Ecto neural progenitor cell (in vitro differentiated cells): ENCODE data around the gene ACAP2.
"Not testable (repeated sequence)": the region's sequence is repeated elsewhere in the genome, so short reads cannot be mapped to it uniquely, and the experiment has no call there.

ENCODE experiments used
- DNase-seq: peaks from one replicate; pipeline ENCODE4 v3.0.0-alpha.2; 2018; ENCODE audit warnings: low spot score

The ACAP2 gene

DNA sequence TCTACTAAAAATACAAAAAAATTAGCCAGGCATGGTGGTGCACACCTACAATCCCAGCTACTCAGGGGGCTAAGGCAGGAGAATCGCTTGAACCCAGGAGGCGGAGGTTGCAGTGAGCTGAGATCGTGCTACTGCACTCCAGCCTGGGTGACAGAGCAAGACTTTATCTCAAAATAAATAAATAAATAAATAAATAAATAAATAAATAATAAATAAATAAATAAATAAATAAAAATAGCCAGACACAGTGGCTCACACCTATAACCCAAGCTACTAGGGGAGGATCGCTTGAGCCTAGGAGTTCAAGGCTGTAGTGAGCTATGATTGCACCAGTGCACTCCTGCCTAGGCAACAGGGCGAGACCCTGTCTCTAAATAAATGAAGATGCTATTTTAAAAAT, 152.2 kb downstream of the ACAP2 start:
- not testable (repeated sequence) for DNase-seq

DNA sequence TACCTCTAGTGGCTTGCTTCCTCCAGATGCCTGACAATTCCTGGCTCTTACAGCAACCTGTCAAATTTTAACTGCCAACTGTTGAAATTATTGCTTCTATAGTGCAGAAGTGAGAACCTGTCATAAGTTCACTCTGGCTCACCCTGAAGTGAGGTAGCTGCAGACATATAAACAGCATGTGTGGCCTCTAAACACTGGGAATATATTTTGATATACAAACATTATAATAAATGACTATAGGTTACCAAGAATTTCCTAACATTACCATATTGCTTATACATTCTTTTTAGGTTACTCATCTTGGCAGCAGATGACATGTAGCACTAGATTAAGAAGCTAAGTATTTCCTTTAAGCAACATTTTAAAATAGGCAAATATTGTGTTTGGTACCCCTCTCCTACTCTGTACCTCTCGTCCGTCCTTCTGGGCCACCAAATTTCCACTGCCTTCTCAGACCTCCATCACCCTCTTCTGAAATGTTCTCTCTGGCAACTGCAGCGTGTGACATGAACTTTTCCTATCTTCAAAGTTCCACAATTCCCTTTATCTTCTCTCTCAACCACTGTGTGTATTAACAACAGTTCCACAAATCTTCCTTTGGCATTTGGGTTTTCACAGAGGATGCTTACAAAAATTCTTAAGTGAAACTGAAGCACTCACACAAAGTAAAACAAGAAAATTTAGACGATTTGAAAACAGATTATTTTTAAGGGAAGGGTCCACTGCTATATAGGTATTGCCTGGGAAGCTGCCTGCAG, 156.5 kb downstream of the ACAP2 start:
- no peak for DNase-seq

DNA sequence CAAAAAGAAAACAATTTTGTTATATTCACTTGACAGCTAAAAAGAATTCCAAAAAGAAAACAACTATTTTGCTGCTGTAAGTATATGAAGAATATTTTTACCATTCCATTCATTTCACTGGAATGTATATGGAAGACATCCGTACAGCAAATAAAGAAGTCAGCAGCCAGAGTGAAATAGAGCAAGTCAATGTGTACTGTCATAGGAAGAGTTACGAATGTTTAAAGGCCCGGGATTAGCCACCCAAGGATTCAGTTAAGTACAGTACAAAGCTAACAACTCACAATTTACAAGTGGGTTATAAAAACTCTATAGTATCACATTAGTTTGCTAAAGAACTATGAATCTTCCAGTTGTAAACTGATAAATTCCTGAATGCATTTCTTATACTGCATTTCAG, 157.4 kb downstream of the ACAP2 start:
- DNase-seq, result no peak

DNA sequence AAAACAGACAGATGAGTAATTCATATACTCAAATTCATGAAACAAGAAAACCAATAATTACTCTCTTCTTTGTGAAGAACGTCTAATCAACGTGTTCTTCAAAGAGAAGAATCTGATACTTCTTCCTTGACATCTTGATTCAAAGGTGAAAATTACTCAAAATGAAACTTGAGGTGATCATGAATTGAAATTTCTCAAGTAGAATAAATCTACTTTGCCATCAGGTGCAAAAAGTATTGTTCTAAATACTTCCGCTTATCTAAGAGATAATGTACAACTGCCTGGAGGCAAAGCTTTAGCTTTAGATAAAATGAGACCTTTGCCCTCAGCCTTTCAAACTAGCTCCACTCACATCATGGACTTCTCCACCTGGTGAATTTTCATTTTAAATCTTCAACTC, 158.0 kb downstream of the ACAP2 start:
- no peak for DNase-seq

DNA sequence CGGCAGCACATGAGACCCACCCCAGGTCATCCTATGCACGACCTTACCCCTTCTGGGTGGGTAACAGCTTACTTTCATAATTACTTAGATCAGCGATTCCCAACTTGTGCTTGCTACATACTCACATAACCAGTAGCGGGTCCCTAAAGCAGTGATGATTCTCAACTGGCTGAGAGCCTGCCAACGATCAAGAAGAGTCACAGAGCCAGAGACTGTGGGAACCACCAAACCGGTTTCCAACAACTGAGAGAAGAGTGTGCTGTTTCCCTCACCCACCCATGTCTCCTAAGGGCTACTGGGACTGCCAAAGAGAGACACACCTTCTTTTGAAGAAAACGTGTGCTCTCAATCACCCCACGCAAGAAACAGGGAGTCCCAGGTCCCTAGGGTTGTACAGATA, 159.9 kb downstream of the ACAP2 start:
- no peak for DNase-seq

DNA sequence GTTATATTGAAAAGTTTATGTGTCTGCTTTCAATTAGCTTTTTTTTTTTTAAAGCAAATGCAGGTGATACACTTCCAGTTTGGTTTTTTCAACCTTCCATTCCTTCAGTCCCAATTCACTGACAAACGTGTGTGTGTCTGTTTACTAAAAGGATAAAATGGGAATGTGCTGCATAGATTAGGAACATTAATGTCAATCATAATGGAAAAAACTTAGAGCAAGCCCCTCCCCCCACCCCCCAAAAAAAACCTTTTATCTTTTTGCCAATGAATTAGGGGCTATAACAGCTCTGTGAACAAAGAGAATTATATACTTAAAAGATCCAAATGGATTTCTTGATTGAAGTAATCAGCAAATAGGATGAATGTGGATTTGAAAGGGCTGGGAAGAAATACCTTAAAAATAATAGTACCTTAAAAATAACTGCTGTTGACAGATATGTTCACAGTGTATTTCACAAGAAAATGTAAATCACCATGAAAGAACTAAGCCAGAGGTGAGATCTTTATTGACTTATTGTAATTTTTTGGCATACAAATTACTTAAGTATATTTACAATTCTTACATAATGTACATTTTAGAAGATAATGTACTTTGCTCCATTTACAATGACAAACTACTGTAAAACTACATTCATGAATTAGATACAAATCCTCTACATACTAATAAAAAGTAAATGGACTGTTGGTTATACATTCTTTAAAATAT, 168.4 kb downstream of the ACAP2 start:
- no peak for DNase-seq

DNA sequence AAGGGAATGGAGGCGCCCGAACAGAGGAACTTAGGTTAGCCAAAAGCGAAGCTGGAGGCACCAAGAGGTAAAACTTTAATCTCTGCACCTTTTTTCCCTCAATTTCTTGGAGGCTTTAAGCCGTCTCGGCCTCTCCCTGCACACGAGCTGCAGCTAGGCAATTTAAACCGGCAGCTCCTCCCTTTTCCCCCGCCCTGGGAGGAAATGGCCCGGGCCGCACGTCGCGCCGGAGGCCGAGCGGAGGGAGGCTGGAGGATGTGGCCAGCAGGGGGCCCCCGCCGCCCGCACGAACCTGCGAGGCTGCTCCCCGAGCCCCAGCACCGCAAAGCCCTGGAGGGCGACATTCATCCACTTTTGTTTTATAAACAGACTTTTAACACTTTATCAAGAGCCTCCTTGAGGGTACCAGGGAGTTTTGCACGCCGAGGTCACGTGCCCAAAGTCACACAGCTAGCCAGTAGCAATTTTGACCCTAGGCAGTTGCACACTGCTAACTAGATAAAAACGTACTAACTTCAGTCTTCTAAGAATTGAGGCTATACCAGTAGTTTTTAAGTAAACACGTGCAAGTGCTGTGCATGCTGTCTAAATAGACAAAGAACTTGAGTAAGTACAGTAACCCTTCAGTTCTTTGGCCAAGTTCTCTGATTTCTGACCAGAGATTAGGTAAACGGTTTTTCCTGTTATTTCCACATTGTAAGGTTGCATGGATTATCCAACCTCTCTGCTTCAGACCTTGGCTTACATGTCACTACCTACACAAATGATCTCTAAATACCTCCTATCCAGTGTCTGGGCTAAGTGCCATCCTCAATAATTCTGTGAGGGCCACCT, 171.2 kb downstream of the ACAP2 start:
- DNase-seq, result peak; percentile 93

DNA sequence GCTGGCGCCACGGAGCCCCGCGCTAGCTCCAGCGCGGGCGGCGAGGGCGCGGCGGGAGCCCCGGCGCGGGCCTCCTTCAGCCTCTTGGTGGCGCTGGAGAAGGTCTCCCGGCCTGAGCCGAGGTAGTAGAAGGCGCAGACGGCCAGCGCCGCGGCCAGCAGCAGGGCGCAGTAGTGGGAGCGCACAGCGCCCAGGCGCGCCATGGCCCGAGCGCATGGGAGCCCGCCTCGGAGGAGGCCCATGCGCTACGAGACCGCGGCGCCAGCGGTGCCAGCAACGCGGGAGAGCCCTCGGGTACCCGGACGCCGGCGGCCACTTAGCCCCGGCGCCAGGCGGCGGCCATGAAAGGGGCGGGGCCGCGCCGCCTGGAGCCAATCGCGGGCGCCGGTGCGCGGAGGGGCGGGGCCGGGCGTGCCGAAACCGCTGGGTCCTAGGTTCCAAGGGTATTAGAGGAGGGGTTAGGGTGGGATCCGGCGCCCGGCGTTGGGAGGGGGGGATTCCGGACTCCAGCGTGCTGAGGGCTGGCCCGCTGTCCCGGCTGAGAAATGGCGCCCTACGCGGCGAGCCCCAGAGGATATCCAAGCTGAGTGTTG, 171.9 kb downstream of the ACAP2 start, which contains the start of gene XXYLT1:
XXYLT1 (minus strand) TSS at position 343 of the 593 bp plus-strand sequence; CDS start at position 242, 101 bp downstream.
- DNase-seq, result peak; percentile 95

DNA sequence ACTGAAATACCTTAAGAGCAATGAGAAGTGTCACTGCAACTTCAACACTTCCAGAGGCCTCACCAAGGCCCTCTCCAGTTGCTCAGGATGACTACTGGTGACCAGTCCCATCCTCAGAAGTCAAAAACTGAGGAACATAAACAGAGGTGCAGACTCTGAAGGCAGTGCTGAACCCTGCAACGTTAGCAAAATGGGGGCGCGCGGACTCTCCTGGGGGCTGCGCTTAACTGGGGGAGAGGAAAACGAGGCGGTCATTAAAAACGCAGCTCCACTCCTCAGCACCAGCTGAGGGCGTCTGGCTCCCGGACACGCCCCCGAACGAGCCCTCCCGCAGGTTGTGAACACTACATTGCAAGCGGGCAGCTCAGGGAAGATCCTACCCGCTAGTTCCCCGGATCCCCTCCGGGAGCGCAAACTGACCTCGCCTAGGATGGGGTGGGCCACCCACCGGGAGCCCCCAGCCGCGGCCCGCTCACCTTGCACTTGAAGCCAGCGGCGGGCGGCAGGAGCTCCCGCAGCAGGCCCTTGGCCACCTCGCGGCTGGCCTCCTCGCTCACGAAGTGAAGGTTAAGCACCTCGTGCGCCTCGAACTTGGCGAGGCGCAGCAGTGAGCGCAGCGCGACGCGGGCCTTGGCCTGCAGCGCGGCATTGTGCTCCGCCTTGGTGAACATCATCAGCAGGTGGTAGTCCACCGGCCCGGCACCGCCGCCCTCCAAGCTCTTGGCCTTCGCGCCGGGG, 172.6 kb downstream of the ACAP2 start:
- DNase-seq, result peak; percentile 76

DNA sequence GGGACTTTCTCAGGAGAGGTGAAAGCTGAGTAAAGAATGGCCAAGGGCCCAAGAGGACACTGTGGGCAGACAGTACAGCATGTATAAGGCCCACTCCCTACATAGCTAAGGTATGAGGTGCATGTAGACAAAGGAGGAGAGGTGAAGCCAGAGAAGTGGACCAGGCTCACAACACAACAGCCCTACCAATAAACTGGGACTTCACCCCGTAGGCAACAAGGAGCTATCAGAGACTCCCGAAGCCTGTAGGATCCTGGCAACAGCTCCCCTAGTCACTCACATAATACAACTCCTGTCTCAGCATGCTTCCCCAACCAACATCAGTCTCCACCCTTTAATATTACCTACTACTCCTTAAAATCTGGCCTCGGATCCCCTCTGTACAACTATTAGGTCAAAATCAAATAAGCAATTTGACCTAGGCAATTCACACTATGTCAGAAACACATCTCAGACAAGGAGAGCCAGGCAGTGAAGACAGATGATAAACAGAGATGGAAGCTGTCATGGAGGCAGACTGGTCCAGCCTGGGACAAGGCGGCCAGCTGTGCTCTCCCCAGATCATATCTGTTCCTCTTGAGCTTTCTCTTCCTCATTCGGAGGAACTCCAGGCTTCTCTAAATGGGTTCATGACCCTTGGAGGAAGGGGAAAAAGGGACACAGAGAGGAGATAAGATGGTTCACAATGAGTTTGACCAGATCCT, 173.3 kb downstream of the ACAP2 start:
- no peak for DNase-seq

DNA sequence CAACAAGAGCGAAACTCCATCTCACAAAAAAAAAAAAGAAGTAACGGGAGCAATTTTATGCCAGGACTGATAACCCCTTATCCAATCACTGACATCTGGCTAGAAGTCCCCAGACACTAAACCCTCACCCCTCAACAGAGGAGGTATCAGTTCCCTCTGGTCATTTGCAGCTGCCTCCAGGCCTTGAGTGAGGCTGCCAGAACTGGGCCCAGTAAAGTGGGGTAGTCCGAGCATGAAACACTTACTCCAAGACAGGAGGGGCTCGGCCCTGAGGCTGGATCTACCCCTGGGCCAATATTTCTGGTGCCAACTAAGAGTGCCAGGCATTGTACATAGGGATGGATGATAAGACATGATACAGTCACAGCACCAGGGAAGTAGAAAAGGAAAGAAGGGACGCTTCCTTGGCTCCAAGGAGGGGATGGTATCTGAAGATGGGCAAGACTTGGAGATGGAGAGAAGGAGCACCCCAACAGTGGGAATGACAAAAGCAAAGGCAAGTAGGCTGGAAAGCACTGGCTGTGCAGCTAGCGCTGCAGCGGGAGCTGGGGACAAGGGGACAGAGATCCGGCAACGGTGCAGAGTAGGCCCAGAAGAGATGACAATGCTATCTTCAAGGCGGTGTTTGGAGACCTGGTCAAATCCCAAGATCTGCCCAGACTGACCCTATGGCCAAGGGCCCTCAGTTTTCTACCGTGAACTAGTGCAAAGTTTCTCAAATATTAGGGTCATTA, 174.1 kb downstream of the ACAP2 start:
- no peak for DNase-seq

DNA sequence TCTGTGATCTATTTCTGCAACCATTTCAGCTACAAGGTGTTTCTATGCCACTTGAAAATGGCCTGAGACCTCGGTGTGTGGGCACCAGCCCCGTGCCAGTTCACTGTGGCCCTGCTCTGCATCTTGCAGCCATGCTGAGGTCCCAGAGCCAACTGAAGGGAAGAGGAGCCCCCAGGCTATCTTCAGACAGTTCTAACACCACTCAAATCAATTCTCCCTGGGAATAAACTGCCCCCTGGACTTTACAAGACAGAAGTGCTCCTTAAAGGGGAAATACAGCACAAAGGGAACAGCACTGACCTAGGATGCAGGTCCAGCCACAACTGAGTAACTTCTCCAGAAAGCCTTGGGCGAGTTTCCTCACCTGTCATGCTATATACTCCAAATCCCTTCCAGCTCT, 175.7 kb downstream of the ACAP2 start:
- DNase-seq, result no peak

DNA sequence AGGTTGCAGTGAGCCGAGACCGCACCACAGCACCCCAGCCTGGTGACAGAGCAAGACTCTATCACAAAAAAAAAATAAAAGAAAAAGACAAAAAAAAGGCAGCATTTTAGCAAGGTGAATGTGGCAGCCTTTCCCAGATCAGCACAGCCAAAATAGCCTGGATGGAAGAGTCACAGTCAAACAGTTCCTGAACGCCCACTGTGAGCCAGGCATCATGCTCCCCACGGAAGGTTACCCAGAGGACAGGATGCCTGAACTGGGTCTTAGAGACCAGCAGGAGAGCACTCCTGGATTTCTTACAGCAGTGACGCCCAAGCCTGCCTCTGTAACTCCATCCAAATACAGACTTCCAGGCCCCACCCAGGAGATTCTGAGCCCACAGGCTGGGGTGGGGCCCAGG, 176.4 kb downstream of the ACAP2 start:
- no peak for DNase-seq

DNA sequence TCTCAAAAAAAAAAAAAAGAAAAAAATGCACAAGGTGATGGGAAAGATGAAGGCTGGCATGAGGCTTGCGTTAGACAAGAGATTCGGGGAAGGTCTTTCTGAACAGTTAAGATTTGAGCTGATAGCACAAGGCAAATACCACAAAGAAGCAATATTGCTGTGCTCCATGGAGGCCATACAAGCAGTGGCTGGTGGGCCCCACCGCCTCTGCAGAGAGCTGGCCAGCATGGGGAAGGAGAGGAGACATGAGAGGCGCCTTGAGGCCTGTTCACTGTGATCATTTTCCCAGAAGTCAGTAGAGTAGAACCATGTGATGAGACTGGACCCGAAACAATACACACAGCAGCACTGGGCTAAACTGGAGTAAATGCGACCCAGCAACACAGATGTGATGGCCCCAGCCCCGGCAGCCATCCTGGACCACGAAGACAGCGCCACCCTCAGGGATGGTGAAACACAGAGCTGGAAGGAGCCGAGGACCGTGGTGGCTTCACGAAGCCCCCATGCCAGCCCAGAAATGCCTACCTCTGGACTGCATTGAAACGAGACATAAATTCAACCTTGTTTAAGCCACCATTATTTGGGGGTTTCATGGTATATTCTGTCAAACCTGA, 177.3 kb downstream of the ACAP2 start:
- no peak for DNase-seq

DNA sequence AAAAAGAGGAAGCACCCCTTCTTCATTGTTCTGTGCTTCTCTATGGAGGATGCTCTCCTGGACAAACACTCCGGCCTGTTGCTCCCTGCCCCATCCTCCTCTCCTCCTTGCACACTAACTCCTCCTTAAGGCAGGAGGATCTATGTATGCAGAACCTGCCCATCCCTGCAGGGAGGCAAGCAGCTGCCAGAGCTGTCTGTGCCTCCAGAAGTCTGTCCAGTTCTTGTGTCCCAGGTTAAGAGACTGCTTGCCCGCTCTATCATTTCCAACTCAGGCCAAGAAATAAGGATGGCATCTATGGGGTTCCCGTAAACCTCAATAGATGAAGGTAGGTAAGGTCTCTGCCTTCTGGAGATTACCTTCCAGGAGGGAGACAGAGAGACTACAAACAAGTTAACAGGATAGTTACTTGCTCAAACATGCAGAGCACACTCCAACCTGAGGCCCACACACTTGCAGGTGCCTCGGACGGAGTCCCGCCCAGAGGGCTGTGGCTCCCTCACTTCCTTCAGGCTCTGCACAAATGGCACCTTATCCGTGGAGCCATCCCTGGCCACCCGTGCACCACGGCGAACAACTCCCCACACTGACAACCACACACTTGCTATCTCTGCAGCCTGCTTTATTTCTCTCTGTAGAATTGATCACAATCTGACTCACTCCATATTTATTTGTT, 178.8 kb downstream of the ACAP2 start:
- no peak for DNase-seq

DNA sequence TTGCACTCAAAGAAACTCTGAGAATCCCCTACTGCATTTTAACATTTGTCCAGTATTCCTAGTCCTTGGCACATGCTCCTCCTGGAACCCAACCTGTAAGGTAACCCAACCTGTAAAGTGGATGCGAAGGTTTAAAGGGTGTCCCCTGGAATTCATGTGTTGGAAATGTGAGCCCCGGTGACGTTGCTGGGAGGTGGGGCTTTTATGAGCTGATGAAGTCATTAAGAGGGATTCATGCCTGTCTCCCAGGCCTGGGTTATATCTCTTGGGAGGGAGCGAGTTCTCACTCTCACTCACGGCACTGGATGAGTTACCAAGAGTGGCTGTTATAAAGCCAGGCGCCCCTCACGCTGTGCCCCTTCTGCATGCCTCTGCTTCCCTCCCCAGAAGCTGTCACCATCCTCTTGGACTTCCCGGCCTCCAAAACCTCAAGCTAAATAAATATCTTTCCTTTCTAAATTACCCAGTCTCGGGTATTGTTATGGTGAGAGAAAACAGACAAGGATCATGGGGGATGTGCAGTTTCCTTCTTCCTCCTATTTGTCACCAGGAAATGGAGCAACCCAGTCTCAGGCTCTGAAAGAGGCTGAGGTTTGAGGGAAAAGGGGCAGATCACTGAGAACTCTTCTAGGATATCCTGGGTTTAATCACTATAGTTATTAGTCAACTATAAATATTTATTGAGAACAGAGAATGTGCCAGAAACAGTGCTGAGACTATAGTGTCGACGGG, 179.5 kb downstream of the ACAP2 start:
- DNase-seq, result no peak

DNA sequence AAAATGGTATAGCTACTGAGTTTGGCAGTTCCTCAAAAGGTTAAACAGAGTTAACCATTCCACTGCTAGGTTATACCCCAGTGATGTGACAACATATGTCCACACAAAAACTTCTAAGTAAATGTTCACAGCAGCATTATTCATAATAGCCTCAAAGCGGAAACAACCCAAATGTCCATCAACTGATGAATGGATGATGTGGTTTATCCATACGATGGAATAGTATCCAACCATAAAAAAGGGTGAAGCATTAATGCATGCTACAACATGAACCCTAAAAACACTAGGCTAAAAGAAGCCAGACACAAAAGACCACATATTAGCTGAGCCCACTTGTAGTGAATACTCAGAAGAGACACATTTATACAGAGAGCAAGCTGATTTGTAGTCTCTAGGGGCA, 180.9 kb downstream of the ACAP2 start:
- DNase-seq, result no peak

DNA sequence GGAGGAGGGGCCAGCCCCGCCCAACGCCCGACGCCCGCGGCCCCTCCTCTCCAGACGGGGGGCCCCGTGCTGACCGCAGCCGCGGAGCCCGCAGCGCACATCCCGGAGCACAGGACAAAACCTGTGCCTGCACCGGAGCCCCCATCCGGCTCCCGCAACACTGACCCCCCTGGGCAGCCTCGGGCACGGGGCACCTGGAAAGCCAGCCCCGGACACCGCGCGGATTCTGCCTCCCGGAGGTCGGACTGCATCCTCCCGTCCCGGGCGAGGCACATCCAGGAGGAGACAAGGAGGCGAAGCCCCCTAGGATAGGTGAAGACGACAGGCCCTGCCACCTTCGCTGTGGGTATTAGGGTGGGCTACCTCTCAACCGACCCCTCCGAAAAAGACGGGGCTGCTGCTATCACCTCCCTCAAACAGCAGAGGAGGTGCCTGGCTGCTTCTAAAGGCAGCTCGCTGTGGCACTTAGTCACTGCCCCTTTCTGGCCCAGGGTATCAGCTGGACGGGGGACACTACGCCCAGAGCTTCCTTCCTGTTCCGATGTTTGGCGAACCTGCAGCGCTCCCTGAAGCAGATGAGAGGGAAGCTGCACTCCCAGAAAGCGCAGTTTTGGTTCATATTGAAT, 182.4 kb downstream of the ACAP2 start:
- DNase-seq, result no peak
